Erythroblast (primary cell): ENCODE data around the gene GJB3.

Experiments used
- DNase-seq, 2 experiments: peaks; one replicate each; lab custom pipeline; 2025; lab: John Stamatoyannopoulos, UW
- GATA1 ChIP-seq: IDR thresholded peaks from 2 replicates; pipeline ENCODE4 v1.6.1; 2011; ENCODE audit warnings: low read depth, mild to moderate bottlenecking, control low read depth, low read length, moderate library complexity
- POLR2A ChIP-seq: IDR thresholded peaks from 2 replicates; pipeline ENCODE4 v1.6.1; 2011; ENCODE audit warnings: mild to moderate bottlenecking, low read length

Gene GJB3

GRCh38 chr1:34785231-34785874, 4.3 kb downstream of the GJB3 start:
- TF ChIP-seq POLR2A (no peak), GATA1 (no peak)
- no peak for DNase-seq

- TF ChIP-seq GATA1 (no peak), POLR2A (no peak)
- no peak for DNase-seq
Observed at GRCh38 chr1:34785875-34786470, 5.0 kb downstream of the GJB3 start.

- peak; percentile 65 to 80 for DNase-seq
- TF ChIP-seq POLR2A: no peak
- TF ChIP-seq GATA1: no peak
Observed at GRCh38 chr1:34786521-34787325, 5.7 kb downstream of the GJB3 start.

- peak; percentile 25 to 30 for DNase-seq
Observed at GRCh38 chr1:34787461-34788420, 6.7 kb downstream of the GJB3 start.

GRCh38 chr1:34790985-34791384, 10.0 kb downstream of the GJB3 start:
- DNase-seq: no peak
- no peak for TF ChIP-seq GATA1
- TF ChIP-seq POLR2A: no peak

More at GRCh38 chr1:34787461-34788420, 6.7 kb downstream of the GJB3 start:
- no peak for TF ChIP-seq POLR2A
- no peak for TF ChIP-seq GATA1

GRCh38 chr1:34792424-34792823, 11.4 kb downstream of the GJB3 start:
- TF ChIP-seq POLR2A (no peak), GATA1 (no peak)
- no peak for DNase-seq

GRCh38 chr1:34792868-34793727, 12.1 kb downstream of the GJB3 start, which contains the start of gene GJA4:
Gene GJA4 (plus strand): TSS chr1:34792999. CDS start chr1:34794214, 1,215 bp downstream.
- DNase-seq: no peak
- TF ChIP-seq GATA1 (no peak), POLR2A (no peak)

- DNase-seq: no peak
- no peak for TF ChIP-seq GATA1
- no peak for TF ChIP-seq POLR2A
Observed at GRCh38 chr1:34794001-34794789, 13.2 kb downstream of the GJB3 start.

- no peak for DNase-seq
- TF ChIP-seq POLR2A (no peak), GATA1 (no peak)
Observed at GRCh38 chr1:34794790-34795180, 13.8 kb downstream of the GJB3 start.

- TF ChIP-seq GATA1: no peak
- TF ChIP-seq POLR2A: no peak
- DNase-seq: no peak
Observed at GRCh38 chr1:34795916-34796315, 14.9 kb downstream of the GJB3 start.

GRCh38 chr1:34796990-34797389, 16.0 kb downstream of the GJB3 start:
- no peak for TF ChIP-seq GATA1
- no peak for TF ChIP-seq POLR2A
- DNase-seq: no peak

- no peak for DNase-seq
Observed at GRCh38 chr1:34800214-34800613, 19.2 kb downstream of the GJB3 start.

More at GRCh38 chr1:34800214-34800613, 19.2 kb downstream of the GJB3 start:
- no peak for TF ChIP-seq GATA1
- no peak for TF ChIP-seq POLR2A
